ENCODE measurements around the gene FBXW7. TPM values are rescaled to one million over a fixed set of nuclear protein-coding genes. Genes with fewer than 3 reads are reported as not detected.

The FBXW7 gene
- total RNA-seq, 1 experiment from 2014 or later, result 23.0 TPM

DNA sequence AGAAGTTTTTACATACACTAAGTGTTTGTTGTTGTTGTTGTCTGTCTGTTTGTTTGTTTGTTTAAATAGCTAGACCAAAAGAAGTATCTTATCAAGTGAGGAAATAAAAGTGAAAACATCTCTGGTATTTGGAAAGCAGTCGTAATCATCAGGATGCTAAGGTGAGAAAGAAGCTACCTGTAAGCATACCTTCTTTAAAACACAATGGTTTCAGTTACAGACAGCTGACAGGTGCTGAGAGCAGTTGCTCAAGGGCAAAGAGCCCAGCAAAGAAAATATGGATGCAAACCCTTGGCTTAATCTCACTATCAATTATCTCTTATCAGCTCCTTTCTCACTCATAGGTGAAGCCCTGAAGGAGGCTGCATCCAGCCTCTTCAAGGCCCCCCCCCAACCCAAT, 42.8 kb upstream of the FBXW7 start (continued):
- TF ChIP-seq ATF6 (CRISPR knock-in tag; IDR thresholded peaks at IDR 0.05), result no peak

GRCh38 chr4:152577708-152578396, 42.0 kb upstream of the FBXW7 start:
- no peak for DNase-seq (ENCODE audit: low spot score)
- Mint-ChIP-seq H3K27me3 (ENCODE audit: low read depth) (no peaks in the 10 kb centered on the region), H3K4me3 (no peak overlapping the region), H3K27ac (no peak overlapping the region), H3K36me3 (no peaks in the 10 kb centered on the region), H3K9me3 (0 out of 2 replicates have a peak, but pooled peaks cover 4% of the 10 kb centered on the region), H3K4me1 (peaks cover 9% of the 10 kb centered on the region)
- ATAC-seq, result no peak
- CTCF ChIA-PET, result interaction anchor here (1.0 to 1.8 kb wide), 5 partner anchors 13 to 128 kb away, joined by 3 to 6 read pairs (median 3); no protein-coding TSS in a partner anchor
- POLR2A ChIA-PET, result no interaction called here
- TF ChIP-seq NR1H2 (CRISPR knock-in tag; IDR thresholded peaks at IDR 0.05) (no peak), HMGXB4 (CRISPR knock-in tag; IDR thresholded peaks at IDR 0.05) (no peak), ARID4B (CRISPR knock-in tag; IDR thresholded peaks at IDR 0.05; ENCODE audit: borderline replicate concordance) (no peak), NR3C1 (CRISPR knock-in tag; conservative IDR thresholded peaks at IDR 0.05; ENCODE audit: low read depth) (no peak), ELF4 (CRISPR knock-in tag; IDR thresholded peaks at IDR 0.05; ENCODE audit: low read depth) (no peak), MYBL2 (CRISPR knock-in tag; IDR thresholded peaks at IDR 0.05) (no peak), PRRX2 (CRISPR knock-in tag; IDR thresholded peaks at IDR 0.05) (no peak), E2F4 (CRISPR knock-in tag; IDR thresholded peaks at IDR 0.05; ENCODE audit: borderline replicate concordance, low read depth) (no peak), E2F5 (CRISPR knock-in tag; IDR thresholded peaks at IDR 0.05) (no peak), ZMAT4 (CRISPR knock-in tag; IDR thresholded peaks at IDR 0.05) (no peak), STAT6 (CRISPR knock-in tag; conservative IDR thresholded peaks at IDR 0.05; ENCODE audit: low read depth) (no peak)
- TF ChIP-seq, protein P1, sequence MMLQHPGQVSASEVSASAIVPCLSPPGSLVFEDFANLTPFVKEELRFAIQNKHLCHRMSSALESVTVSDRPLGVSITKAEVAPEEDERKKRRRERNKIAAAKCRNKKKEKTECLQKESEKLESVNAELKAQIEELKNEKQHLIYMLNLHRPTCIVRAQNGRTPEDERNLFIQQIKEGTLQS (CRISPR knock-in tag; conservative IDR thresholded peaks at IDR 0.05), result no peak
- TF ChIP-seq, protein P2, sequence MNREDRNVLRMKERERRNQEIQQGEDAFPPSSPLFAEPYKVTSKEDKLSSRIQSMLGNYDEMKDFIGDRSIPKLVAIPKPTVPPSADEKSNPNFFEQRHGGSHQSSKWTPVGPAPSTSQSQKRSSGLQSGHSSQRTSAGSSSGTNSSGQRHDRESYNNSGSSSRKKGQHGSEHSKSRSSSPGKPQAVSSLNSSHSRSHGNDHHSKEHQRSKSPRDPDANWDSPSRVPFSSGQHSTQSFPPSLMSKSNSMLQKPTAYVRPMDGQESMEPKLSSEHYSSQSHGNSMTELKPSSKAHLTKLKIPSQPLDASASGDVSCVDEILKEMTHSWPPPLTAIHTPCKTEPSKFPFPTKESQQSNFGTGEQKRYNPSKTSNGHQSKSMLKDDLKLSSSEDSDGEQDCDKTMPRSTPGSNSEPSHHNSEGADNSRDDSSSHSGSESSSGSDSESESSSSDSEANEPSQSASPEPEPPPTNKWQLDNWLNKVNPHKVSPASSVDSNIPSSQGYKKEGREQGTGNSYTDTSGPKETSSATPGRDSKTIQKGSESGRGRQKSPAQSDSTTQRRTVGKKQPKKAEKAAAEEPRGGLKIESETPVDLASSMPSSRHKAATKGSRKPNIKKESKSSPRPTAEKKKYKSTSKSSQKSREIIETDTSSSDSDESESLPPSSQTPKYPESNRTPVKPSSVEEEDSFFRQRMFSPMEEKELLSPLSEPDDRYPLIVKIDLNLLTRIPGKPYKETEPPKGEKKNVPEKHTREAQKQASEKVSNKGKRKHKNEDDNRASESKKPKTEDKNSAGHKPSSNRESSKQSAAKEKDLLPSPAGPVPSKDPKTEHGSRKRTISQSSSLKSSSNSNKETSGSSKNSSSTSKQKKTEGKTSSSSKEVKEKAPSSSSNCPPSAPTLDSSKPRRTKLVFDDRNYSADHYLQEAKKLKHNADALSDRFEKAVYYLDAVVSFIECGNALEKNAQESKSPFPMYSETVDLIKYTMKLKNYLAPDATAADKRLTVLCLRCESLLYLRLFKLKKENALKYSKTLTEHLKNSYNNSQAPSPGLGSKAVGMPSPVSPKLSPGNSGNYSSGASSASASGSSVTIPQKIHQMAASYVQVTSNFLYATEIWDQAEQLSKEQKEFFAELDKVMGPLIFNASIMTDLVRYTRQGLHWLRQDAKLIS (CRISPR knock-in tag; IDR thresholded peaks at IDR 0.05; ENCODE audit: borderline replicate concordance), result no peak

Measured in WTC11 (cell line).